ENCODE measurements around the gene TFB1M.
"Not testable (repeated sequence)": the region's sequence is repeated elsewhere in the genome, so short reads cannot be mapped to it uniquely, and the experiment has no call there.

Gene TFB1M

GRCh38 chr6:155340464-155341129, 26.3 kb upstream of the TFB1M start:
- peak; percentile 77 for DNase-seq (ENCODE audit: low read depth)
- no peak overlapping the region for H3K4me3 ChIP-seq (ENCODE audit: low read depth, low read length)
- TF ChIP-seq, protein P1, sequence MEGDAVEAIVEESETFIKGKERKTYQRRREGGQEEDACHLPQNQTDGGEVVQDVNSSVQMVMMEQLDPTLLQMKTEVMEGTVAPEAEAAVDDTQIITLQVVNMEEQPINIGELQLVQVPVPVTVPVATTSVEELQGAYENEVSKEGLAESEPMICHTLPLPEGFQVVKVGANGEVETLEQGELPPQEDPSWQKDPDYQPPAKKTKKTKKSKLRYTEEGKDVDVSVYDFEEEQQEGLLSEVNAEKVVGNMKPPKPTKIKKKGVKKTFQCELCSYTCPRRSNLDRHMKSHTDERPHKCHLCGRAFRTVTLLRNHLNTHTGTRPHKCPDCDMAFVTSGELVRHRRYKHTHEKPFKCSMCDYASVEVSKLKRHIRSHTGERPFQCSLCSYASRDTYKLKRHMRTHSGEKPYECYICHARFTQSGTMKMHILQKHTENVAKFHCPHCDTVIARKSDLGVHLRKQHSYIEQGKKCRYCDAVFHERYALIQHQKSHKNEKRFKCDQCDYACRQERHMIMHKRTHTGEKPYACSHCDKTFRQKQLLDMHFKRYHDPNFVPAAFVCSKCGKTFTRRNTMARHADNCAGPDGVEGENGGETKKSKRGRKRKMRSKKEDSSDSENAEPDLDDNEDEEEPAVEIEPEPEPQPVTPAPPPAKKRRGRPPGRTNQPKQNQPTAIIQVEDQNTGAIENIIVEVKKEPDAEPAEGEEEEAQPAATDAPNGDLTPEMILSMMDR (conservative IDR thresholded peaks at IDR 0.05; ENCODE audit: low read depth, low read length) = peak; percentile 75

DNA sequence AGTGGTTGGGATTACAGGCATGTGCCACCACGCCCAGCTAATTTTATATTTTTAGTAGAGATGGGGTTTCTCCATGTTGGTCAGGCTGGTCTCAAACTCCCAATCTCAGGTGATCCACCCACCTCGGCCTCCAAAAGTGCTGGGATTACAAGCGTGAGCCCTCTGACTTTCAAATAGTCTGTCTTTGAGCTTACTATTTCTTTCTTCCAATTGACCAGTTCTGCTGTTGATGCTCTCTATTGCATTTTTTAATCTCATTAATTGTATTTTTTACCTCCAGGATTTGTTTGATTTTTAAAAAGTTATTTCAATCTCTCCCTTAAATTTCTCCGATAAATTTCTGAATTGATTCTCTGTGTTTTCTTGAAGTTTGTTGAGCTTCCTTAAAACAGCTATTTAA, 25.6 kb upstream of the TFB1M start:
- DNase-seq (ENCODE audit: low read depth); H3K4me3 ChIP-seq (ENCODE audit: low read depth, low read length): not testable (repeated sequence)

- not testable (repeated sequence) for H3K4me3 ChIP-seq (ENCODE audit: low read depth, low read length); DNase-seq (ENCODE audit: low read depth)
These were observed 24.0 kb upstream of the TFB1M start for GRCh38 chr6:155338237-155338636.

DNA sequence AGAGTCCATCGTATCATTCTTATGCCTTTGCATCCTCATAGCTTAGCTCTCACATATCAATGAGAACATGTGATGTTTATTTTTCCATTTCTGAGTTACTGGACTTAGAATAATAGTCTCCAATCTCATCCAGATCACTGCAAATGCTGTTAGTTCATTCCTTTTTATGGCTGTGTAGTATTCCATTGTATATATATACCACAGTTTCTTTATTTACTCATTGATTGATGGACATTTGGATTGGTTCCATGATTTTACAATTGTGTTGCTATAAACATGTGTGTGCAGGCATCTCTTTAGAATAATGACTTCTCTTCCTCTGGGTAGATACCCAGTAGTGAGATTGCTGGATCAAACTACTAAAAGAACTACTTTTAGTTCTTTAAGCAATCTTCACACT, 21.0 kb upstream of the TFB1M start:
- TF ChIP-seq, protein P1 (conservative IDR thresholded peaks at IDR 0.05; ENCODE audit: low read depth, low read length) = no peak
- DNase-seq (ENCODE audit: low read depth) = no peak
- H3K4me3 ChIP-seq (ENCODE audit: low read depth, low read length) = no peak overlapping the region

DNA sequence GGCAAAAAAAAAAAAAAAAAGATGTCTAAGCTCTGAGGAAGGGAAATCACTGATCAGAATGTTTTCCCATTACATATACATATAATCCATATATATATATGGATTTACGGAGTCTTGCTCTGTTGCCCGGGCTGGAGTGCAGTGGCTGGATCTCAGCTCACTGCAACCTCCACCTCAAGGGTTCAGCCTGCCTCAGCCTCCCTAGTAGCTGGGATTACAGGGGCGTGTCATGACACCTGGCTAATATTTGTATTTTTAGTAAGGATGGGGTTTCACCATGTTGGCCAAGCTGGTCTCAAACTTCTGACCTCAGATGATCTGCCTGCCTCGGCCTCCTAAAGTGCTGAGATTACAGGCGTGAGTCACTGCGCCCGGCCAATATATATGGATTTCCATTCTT, 19.8 kb upstream of the TFB1M start:
- not testable (repeated sequence) for DNase-seq (ENCODE audit: low read depth); H3K4me3 ChIP-seq (ENCODE audit: low read depth, low read length)

GRCh38 chr6:155333414-155333813, 19.1 kb upstream of the TFB1M start:
- DNase-seq (ENCODE audit: low read depth) = peak; percentile 41
- peak overlapping the region; percentile 20 for H3K4me3 ChIP-seq (ENCODE audit: low read depth, low read length)
- TF ChIP-seq, protein P1 (conservative IDR thresholded peaks at IDR 0.05; ENCODE audit: low read depth, low read length) = no peak

DNA sequence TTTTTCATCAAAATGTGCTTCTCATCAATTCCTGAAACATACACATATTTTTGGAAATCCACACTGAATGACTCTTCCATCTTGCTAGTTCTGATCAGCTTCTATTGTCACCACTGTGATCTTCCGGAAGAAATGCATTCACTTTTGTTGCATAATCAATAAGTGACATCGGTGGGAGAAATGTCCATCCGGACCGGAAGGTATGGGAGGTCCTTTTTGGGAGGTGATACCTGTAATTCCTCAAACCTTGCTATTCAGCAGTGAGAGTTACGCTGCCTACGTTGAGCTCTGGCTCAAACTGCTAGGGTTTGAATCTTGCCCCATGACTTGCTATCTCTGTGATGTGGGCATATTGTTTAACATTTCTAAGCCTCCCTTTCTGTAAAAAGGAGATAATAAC, 16.6 kb upstream of the TFB1M start:
- TF ChIP-seq, protein P1 (conservative IDR thresholded peaks at IDR 0.05; ENCODE audit: low read depth, low read length) = no peak
- no peak for DNase-seq (ENCODE audit: low read depth)
- no peak overlapping the region for H3K4me3 ChIP-seq (ENCODE audit: low read depth, low read length)

- TF ChIP-seq, protein P1 (conservative IDR thresholded peaks at IDR 0.05; ENCODE audit: low read depth, low read length) = no peak
- no peak for DNase-seq (ENCODE audit: low read depth)
- no peak overlapping the region for H3K4me3 ChIP-seq (ENCODE audit: low read depth, low read length)
These were observed 15.9 kb upstream of the TFB1M start for GRCh38 chr6:155330133-155330734.
